ENCODE measurements around the gene DKKL1.

DNA sequence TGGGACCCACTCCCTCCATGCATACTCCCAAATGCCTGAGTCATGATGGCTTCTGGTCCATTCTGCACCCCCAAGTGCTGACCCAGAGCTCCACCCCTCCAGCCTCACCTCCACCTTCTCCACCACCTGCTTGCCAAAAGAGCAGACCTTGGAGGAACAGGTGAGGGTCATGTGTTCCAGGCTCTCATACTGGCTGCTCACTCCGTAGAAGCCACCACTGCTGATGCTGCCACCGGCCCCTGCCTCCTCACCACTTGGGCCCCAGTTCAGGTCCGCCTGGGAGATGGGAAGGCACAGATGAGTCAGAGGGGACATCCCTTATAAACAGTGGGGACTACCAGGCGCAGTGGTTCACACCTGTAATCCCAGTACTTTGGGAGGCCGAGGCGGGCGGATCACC lies 20.6 kb upstream of the DKKL1 start:
- TF ChIP-seq ESRRA (IDR thresholded peaks at IDR 0.05; ENCODE audit: borderline replicate concordance, low read length) = no peak
- no peak for TF ChIP-seq POLR2A (IDR thresholded peaks at IDR 0.05; ENCODE audit: low read length)
- TF ChIP-seq SMC3 (IDR thresholded peaks at IDR 0.05) = no peak
- TF ChIP-seq, protein P1, sequence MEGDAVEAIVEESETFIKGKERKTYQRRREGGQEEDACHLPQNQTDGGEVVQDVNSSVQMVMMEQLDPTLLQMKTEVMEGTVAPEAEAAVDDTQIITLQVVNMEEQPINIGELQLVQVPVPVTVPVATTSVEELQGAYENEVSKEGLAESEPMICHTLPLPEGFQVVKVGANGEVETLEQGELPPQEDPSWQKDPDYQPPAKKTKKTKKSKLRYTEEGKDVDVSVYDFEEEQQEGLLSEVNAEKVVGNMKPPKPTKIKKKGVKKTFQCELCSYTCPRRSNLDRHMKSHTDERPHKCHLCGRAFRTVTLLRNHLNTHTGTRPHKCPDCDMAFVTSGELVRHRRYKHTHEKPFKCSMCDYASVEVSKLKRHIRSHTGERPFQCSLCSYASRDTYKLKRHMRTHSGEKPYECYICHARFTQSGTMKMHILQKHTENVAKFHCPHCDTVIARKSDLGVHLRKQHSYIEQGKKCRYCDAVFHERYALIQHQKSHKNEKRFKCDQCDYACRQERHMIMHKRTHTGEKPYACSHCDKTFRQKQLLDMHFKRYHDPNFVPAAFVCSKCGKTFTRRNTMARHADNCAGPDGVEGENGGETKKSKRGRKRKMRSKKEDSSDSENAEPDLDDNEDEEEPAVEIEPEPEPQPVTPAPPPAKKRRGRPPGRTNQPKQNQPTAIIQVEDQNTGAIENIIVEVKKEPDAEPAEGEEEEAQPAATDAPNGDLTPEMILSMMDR (IDR thresholded peaks at IDR 0.05) = no peak
- TF ChIP-seq CHD2 (IDR thresholded peaks at IDR 0.05; ENCODE audit: low read length, partially characterized antibody) = no peak
- TF ChIP-seq, protein P2, sequence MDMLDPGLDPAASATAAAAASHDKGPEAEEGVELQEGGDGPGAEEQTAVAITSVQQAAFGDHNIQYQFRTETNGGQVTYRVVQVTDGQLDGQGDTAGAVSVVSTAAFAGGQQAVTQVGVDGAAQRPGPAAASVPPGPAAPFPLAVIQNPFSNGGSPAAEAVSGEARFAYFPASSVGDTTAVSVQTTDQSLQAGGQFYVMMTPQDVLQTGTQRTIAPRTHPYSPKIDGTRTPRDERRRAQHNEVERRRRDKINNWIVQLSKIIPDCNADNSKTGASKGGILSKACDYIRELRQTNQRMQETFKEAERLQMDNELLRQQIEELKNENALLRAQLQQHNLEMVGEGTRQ (IDR thresholded peaks at IDR 0.05) = no peak
- no peak for TF ChIP-seq SREBF2 (IDR thresholded peaks at IDR 0.05)
- no peak for TF ChIP-seq CEBPB (IDR thresholded peaks at IDR 0.05)
- TF ChIP-seq JUN (IDR thresholded peaks at IDR 0.05) = no peak
- TF ChIP-seq HEYL (CRISPR knock-in tag; IDR thresholded peaks at IDR 0.05) = no peak
- TF ChIP-seq, protein P3, sequence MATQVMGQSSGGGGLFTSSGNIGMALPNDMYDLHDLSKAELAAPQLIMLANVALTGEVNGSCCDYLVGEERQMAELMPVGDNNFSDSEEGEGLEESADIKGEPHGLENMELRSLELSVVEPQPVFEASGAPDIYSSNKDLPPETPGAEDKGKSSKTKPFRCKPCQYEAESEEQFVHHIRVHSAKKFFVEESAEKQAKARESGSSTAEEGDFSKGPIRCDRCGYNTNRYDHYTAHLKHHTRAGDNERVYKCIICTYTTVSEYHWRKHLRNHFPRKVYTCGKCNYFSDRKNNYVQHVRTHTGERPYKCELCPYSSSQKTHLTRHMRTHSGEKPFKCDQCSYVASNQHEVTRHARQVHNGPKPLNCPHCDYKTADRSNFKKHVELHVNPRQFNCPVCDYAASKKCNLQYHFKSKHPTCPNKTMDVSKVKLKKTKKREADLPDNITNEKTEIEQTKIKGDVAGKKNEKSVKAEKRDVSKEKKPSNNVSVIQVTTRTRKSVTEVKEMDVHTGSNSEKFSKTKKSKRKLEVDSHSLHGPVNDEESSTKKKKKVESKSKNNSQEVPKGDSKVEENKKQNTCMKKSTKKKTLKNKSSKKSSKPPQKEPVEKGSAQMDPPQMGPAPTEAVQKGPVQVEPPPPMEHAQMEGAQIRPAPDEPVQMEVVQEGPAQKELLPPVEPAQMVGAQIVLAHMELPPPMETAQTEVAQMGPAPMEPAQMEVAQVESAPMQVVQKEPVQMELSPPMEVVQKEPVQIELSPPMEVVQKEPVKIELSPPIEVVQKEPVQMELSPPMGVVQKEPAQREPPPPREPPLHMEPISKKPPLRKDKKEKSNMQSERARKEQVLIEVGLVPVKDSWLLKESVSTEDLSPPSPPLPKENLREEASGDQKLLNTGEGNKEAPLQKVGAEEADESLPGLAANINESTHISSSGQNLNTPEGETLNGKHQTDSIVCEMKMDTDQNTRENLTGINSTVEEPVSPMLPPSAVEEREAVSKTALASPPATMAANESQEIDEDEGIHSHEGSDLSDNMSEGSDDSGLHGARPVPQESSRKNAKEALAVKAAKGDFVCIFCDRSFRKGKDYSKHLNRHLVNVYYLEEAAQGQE (IDR thresholded peaks at IDR 0.05) = no peak
- no peak for TF ChIP-seq KDM5A (IDR thresholded peaks at IDR 0.05)
- TF ChIP-seq EP300 (IDR thresholded peaks at IDR 0.05) = no peak

Data from A549 (cell line).